Panc1 (cell line): Measurements from ENCODE around the gene PROSER1. TPM values are rescaled to one million over a fixed set of nuclear protein-coding genes. Genes with fewer than 3 reads are reported as not detected.

ENCODE experiments used
- ATAC-seq: fragments of 200-7000 bp; cut with Tn5 transposase; 2 replicates; pipeline ENCODE4 v1.9.1; 2020; ENCODE audit warnings: mild to moderate bottlenecking, moderate library complexity
- BruUV-seq: library from RNA; stranded (reverse); fragments of 400-500 nt; replicated peaks from 2 replicates; lab custom pipeline; 2021; lab: Mats Ljungman, UMichigan
- CTCF ChIA-PET: fragments of 300-600 bp; sonication (Branson Sonifier 250); formaldehyde crosslinking; loops from one replicate; lab custom pipeline; 2022; ENCODE audit warnings: antibody characterized with exemption; lab: Charles Lee
- POLR2A ChIA-PET: fragments of 300-600 bp; sonication (Branson Sonifier 250); formaldehyde crosslinking; loops from one replicate; lab custom pipeline; 2022; ENCODE audit warnings: antibody characterized with exemption; lab: Charles Lee
- DNase-seq: peaks from one replicate; pipeline ENCODE4 v3.0.0-alpha.2; 2010; ENCODE audit warnings: low read depth, low spot score
- H3K27ac ChIP-seq: 2 replicates; pipeline ENCODE4 v1.5.1; 2011; ENCODE audit warnings: mild to moderate bottlenecking, low read length, inconsistent platforms
- H3K27me3 ChIP-seq: fragments of 200-500 bp; sonication (Bioruptor generic); 2 replicates; pipeline ENCODE4 v1.6.0; 2014; ENCODE audit warnings: low read length, inconsistent platforms; ENCODE audit not compliant: control insufficient read depth, insufficient read depth
- H3K36me3 ChIP-seq: fragments of 200-500 bp; sonication (Bioruptor generic); 2 replicates; pipeline ENCODE4 v1.5.1; 2014; ENCODE audit warnings: inconsistent platforms, mild to moderate bottlenecking, low read length, moderate library complexity; ENCODE audit not compliant: control insufficient read depth, insufficient read depth
- H3K4me1 ChIP-seq: 2 replicates; pipeline ENCODE4 v1.5.1; 2011; ENCODE audit warnings: inconsistent platforms, mild to moderate bottlenecking, low read length, moderate library complexity; ENCODE audit not compliant: control insufficient read depth, insufficient read depth
- H3K4me3 ChIP-seq, 2 experiments: 2 replicates each; pipeline ENCODE4 v1.5.1; 2011 to 2012; ENCODE audit warnings: low read depth in 2 of 2, low read length in 2 of 2, mild to moderate bottlenecking in 2 of 2, inconsistent platforms in 1 of 2, moderate library complexity in 1 of 2
- H3K9me3 ChIP-seq: fragments of 200-500 bp; sonication (Bioruptor generic); 2 replicates; pipeline ENCODE4 v1.5.1; 2014; ENCODE audit warnings: low read depth, mild to moderate bottlenecking, inconsistent platforms, low read length, moderate library complexity; ENCODE audit not compliant: control insufficient read depth, insufficient read depth
- POLR2AphosphoS5 ChIP-seq: IDR thresholded peaks from 2 replicates; pipeline ENCODE4 v1.6.1; 2012; ENCODE audit warnings: mild to moderate bottlenecking, low read depth, low read length, moderate library complexity
- SIN3A ChIP-seq: IDR thresholded peaks from 2 replicates; pipeline ENCODE4 v1.6.1; 2012; ENCODE audit warnings: low read depth, mild to moderate bottlenecking, low read length, moderate library complexity, borderline replicate concordance; ENCODE audit not compliant: insufficient read depth
- TCF7L2 ChIP-seq: IDR thresholded peaks from 2 replicates; pipeline ENCODE4 v1.6.1; 2011; ENCODE audit warnings: mild to moderate bottlenecking, low read depth, low read length, inconsistent platforms
- in situ Hi-C: cut with HindIII; loops from 2 replicates; pipeline ENCODE4 v1.10.0; 2016; ENCODE audit warnings: low sequenced_read_pairs, low pct_unique_long_range_greater_than_20kb
- intact Hi-C: fragments of 100-400 bp; cut with micrococcal nuclease; formaldehyde crosslinking; loops from one replicate; pipeline ENCODE4 v1.10.0; 2022; ENCODE audit not compliant: unreplicated experiment
- total RNA-seq: library from RNA; stranded (reverse); gene quantifications from one replicate; pipeline ENCODE4 v1.2.1, GENCODE V29; 2021; ENCODE audit not compliant: unreplicated experiment
- TF ChIP-seq, protein P1 (sequence below): fragments of 450-650 bp; IDR thresholded peaks from 2 replicates; pipeline ENCODE4 v1.5.1; 2017; ENCODE audit warnings: mild to moderate bottlenecking
- TF ChIP-seq, protein P2 (sequence below), 2 experiments: IDR thresholded peaks; 2 replicates each; pipeline ENCODE4 v1.6.1; 2011 to 2012; ENCODE audit warnings: low read depth in 2 of 2, control low read depth in 1 of 2, low read length in 1 of 2, mild to moderate bottlenecking in 1 of 2, moderate library complexity in 1 of 2; ENCODE audit not compliant: insufficient read depth in 1 of 2

Gene PROSER1
- total RNA-seq, 1 experiment from 2014 or later: 24.7 TPM

DNA sequence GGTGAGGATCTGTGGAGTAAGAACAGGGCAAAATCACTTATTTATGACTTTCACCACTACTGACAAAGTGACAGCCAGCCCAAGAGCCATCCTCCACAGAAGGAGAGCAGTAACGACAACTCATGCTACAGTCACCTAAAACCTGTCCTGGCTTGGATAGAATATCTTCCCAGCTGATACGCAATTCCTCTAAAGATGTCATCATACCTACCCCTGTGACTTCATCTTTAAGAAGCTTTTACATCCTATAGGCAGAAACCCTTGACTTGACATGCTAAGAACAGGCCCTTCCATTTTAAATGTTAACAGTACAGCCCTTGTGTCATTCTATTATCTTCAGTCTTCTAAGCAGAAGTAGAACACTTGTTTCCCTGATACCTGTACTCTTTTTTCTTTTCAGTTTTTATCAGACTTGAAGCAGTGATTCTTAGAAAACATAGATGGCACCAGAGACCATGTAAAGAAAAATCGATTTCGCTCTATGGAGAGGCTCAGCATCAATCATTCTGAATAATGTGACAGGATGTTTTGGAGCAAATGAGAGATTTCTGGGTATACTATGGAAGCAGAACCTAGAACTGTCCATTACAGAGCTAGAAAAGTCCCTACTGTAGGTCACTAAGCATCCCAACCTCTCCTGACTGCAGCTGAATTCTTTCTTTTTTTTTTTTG is 67.4 kb downstream of the PROSER1 start:
- CTCF ChIA-PET: no interaction called here
- no TSS peak for BruUV-seq
- no peak for DNase-seq

DNA sequence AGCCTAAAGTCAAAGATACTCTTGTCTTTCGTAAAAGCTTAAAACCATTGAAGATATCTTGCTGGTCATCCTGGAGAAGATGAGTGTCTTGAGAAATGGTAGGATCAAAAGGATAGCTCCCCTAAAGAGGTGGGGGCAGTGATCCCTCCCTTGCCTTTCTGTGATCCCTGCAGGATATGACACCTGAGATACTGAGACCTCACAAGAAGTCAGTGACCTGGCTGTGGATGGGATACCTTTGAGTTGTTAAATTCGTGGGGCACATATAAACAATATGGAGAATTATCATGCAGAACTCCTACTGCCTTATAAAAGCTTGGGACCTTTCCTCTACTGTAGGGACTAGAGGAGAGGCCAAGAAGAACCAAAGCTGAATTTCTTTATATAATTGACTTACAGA is 68.7 kb downstream of the PROSER1 start:
- no peaks in the 10 kb centered on the region; the same call in 1 of the 2 replicates for H3K27me3 ChIP-seq
- CTCF ChIA-PET: no interaction called here
- H3K4me3 ChIP-seq: no peak overlapping the region
- DNase-seq: no peak
- no peak for ATAC-seq
- TF ChIP-seq TCF7L2 (no peak), SIN3A (no peak), POLR2AphosphoS5 (no peak)
- TF ChIP-seq, protein P1, sequence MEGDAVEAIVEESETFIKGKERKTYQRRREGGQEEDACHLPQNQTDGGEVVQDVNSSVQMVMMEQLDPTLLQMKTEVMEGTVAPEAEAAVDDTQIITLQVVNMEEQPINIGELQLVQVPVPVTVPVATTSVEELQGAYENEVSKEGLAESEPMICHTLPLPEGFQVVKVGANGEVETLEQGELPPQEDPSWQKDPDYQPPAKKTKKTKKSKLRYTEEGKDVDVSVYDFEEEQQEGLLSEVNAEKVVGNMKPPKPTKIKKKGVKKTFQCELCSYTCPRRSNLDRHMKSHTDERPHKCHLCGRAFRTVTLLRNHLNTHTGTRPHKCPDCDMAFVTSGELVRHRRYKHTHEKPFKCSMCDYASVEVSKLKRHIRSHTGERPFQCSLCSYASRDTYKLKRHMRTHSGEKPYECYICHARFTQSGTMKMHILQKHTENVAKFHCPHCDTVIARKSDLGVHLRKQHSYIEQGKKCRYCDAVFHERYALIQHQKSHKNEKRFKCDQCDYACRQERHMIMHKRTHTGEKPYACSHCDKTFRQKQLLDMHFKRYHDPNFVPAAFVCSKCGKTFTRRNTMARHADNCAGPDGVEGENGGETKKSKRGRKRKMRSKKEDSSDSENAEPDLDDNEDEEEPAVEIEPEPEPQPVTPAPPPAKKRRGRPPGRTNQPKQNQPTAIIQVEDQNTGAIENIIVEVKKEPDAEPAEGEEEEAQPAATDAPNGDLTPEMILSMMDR: no peak
- TF ChIP-seq, protein P2, sequence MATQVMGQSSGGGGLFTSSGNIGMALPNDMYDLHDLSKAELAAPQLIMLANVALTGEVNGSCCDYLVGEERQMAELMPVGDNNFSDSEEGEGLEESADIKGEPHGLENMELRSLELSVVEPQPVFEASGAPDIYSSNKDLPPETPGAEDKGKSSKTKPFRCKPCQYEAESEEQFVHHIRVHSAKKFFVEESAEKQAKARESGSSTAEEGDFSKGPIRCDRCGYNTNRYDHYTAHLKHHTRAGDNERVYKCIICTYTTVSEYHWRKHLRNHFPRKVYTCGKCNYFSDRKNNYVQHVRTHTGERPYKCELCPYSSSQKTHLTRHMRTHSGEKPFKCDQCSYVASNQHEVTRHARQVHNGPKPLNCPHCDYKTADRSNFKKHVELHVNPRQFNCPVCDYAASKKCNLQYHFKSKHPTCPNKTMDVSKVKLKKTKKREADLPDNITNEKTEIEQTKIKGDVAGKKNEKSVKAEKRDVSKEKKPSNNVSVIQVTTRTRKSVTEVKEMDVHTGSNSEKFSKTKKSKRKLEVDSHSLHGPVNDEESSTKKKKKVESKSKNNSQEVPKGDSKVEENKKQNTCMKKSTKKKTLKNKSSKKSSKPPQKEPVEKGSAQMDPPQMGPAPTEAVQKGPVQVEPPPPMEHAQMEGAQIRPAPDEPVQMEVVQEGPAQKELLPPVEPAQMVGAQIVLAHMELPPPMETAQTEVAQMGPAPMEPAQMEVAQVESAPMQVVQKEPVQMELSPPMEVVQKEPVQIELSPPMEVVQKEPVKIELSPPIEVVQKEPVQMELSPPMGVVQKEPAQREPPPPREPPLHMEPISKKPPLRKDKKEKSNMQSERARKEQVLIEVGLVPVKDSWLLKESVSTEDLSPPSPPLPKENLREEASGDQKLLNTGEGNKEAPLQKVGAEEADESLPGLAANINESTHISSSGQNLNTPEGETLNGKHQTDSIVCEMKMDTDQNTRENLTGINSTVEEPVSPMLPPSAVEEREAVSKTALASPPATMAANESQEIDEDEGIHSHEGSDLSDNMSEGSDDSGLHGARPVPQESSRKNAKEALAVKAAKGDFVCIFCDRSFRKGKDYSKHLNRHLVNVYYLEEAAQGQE (IDR thresholded peaks at IDR 0.05; ENCODE audit: insufficient read depth in 1 of 2, low read depth in 2 of 2, low read length in 1 of 2): no peak
- no peaks in the 10 kb centered on the region for H3K36me3 ChIP-seq
- BruUV-seq: no TSS peak
- H3K27ac ChIP-seq: no peak overlapping the region
- in situ Hi-C loops (no loop called here), intact Hi-C loops (no loop called here)
- H3K4me1 ChIP-seq: no peaks in the 10 kb centered on the region
- H3K9me3 ChIP-seq: no peaks in the 10 kb centered on the region
- POLR2A ChIA-PET: no interaction called here

More for the DNA sequence above, 67.4 kb downstream of the PROSER1 start:
- POLR2A ChIA-PET: no interaction called here
- no peak overlapping the region for H3K27ac ChIP-seq
- no peak overlapping the region for H3K4me3 ChIP-seq
- ATAC-seq: no peak
- no peaks in the 10 kb centered on the region; the same call in 1 of the 2 replicates for H3K27me3 ChIP-seq
- in situ Hi-C loops (no loop called here), intact Hi-C loops (no loop called here)
- no peaks in the 10 kb centered on the region for H3K4me1 ChIP-seq
- no peaks in the 10 kb centered on the region for H3K9me3 ChIP-seq
- TF ChIP-seq, protein P1: peak; percentile 5; the same call in 1 of the 2 replicates
- TF ChIP-seq TCF7L2: no peak
- H3K36me3 ChIP-seq: no peaks in the 10 kb centered on the region
